IPS-15b (cell line): ENCODE measurements around the gene SLC4A8.
"Not testable (repeated sequence)": the region's sequence is repeated elsewhere in the genome, so short reads cannot be mapped to it uniquely, and the experiment has no call there.

Source experiments
- H3K27me3 ChIP-seq: one replicate; pipeline ENCODE4 v1.6.1; 2013; ENCODE audit warnings: low read length; ENCODE audit not compliant: control insufficient read depth, insufficient read depth
- H3K36me3 ChIP-seq: one replicate; pipeline ENCODE4 v1.6.1; 2013; ENCODE audit warnings: low read length; ENCODE audit not compliant: control insufficient read depth, insufficient read depth
- H3K4me1 ChIP-seq: one replicate; pipeline ENCODE4 v1.6.1; 2013; ENCODE audit warnings: mild to moderate bottlenecking, low read length; ENCODE audit not compliant: control insufficient read depth, insufficient read depth
- H3K4me3 ChIP-seq: one replicate; pipeline ENCODE4 v1.5.1; 2013; ENCODE audit warnings: low read depth, low read length
- H3K9ac ChIP-seq: one replicate; pipeline ENCODE4 v1.6.1; 2013; ENCODE audit warnings: low read depth, mild to moderate bottlenecking, low read length
- H3K9me3 ChIP-seq: one replicate; pipeline ENCODE4 v1.6.1; 2013; ENCODE audit warnings: mild to moderate bottlenecking, low read length; ENCODE audit not compliant: control insufficient read depth, insufficient read depth

The SLC4A8 gene

DNA sequence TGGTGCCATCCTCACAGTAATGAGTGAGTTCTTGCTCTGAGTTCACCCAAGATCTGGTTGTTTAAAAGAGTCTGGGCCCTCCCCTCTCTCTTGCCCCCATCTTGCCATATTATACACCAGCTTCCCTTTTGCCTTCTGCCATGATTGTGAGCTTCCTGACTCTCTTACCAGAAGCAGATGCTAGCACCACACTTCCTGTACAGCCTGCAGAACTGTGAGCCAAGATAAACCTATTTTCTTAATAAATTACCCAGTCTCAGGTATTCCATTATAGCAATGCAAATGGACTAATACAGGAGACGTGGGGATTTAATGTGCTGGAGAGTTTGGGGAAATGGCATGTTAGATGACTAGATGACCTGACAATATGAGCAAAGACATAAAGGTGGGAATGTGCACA, 12.8 kb downstream of the SLC4A8 start:
- Histone ChIP-seq H3K4me3 (no peak overlapping the region), H3K27me3 (no peaks in the 10 kb centered on the region), H3K9me3 (no peaks in the 10 kb centered on the region), H3K4me1 (peaks cover 13% of the 10 kb centered on the region), H3K36me3 (no peaks in the 10 kb centered on the region), H3K9ac (no peak overlapping the region)

- Histone ChIP-seq H3K9ac (no peak overlapping the region), H3K27me3 (no peaks in the 10 kb centered on the region), H3K36me3 (no peaks in the 10 kb centered on the region), H3K4me1 (peaks cover 4% of the 10 kb centered on the region), H3K9me3 (no peaks in the 10 kb centered on the region), H3K4me3 (no peak overlapping the region)
Measured at GRCh38 chr12:51439330-51439729, 14.7 kb downstream of the SLC4A8 start.

- Histone ChIP-seq H3K27me3 (no peaks in the 10 kb centered on the region), H3K4me3 (no peak overlapping the region), H3K4me1 (no peaks in the 10 kb centered on the region), H3K36me3 (no peaks in the 10 kb centered on the region), H3K9ac (no peak overlapping the region), H3K9me3 (no peaks in the 10 kb centered on the region)
Measured at GRCh38 chr12:51441583-51441982, 17.0 kb downstream of the SLC4A8 start.

- no peaks in the 10 kb centered on the region for H3K9me3 ChIP-seq
- no peak overlapping the region for H3K9ac ChIP-seq
- no peaks in the 10 kb centered on the region for H3K36me3 ChIP-seq
- no peaks in the 10 kb centered on the region for H3K27me3 ChIP-seq
- H3K4me1 ChIP-seq = no peaks in the 10 kb centered on the region
- no peak overlapping the region for H3K4me3 ChIP-seq
Measured at GRCh38 chr12:51442324-51442723, 17.7 kb downstream of the SLC4A8 start.

- Histone ChIP-seq H3K9ac (no peak overlapping the region), H3K4me3 (no peak overlapping the region), H3K4me1 (peaks cover 4% of the 10 kb centered on the region), H3K27me3 (no peaks in the 10 kb centered on the region), H3K36me3 (no peaks in the 10 kb centered on the region), H3K9me3 (no peaks in the 10 kb centered on the region)
Measured at GRCh38 chr12:51443573-51443972, 18.9 kb downstream of the SLC4A8 start.

DNA sequence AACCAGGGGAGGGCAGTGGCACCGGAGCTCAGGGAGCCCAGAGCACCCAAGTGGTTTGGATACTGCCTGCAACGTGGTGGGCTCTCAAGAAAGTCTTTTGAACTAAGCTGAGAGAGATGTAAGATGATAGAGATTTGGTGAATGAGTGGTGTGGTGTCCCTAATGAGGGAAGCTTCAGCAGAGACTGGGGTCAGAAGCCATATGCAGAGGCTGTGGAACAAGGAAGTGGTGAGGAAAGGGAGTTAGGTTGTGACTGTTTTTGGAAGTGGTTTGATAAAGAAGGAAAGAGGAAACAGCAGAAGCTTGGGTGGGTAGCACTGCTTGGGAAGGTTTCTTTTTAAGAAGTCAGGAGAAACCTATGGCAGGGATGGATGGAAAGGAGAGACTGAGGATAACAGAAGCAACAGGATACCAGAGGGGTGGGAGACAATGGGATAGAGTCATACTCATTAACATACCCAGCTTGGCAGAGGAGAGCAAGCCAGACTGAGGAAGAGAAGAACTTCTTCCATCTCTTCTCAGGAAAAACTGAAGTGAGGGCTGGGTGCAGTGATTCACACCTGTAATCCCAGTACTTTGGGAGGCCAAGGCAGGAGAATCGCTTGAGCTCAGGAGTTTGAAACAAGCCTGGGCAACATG, 24.1 kb downstream of the SLC4A8 start:
- Histone ChIP-seq H3K4me3 (no peak overlapping the region), H3K36me3 (no peaks in the 10 kb centered on the region), H3K9ac (no peak overlapping the region), H3K27me3 (no peaks in the 10 kb centered on the region), H3K9me3 (no peaks in the 10 kb centered on the region), H3K4me1 (peaks cover 12% of the 10 kb centered on the region)

GRCh38 chr12:51449580-51450246, 25.1 kb downstream of the SLC4A8 start:
- Histone ChIP-seq H3K9ac (no peak overlapping the region), H3K9me3 (no peaks in the 10 kb centered on the region), H3K4me1 (peaks cover 15% of the 10 kb centered on the region), H3K36me3 (no peaks in the 10 kb centered on the region), H3K4me3 (no peak overlapping the region), H3K27me3 (no peaks in the 10 kb centered on the region)

DNA sequence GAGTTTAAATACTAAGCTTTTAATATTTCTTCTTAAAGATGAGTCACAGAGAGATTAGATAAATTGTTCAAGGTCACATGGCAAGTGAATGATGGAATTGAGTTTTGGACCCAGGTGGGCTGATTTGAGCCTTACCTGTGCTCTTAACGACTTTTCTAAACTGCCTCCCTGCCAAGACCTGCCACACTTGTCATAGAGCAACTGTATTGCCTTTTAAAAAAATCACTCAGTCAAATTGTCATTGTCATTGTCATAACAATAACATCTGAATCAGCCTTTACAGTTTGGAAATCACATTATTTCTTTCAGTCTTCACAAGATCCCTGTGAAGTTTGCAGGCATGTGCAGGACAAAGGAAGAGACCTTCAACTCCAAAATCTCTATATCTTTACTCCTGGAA, 25.7 kb downstream of the SLC4A8 start:
- no peak overlapping the region for H3K4me3 ChIP-seq
- peaks cover 18% of the 10 kb centered on the region for H3K4me1 ChIP-seq
- H3K9me3 ChIP-seq = no peaks in the 10 kb centered on the region
- H3K27me3 ChIP-seq = no peaks in the 10 kb centered on the region
- no peaks in the 10 kb centered on the region for H3K36me3 ChIP-seq
- no peak overlapping the region for H3K9ac ChIP-seq

DNA sequence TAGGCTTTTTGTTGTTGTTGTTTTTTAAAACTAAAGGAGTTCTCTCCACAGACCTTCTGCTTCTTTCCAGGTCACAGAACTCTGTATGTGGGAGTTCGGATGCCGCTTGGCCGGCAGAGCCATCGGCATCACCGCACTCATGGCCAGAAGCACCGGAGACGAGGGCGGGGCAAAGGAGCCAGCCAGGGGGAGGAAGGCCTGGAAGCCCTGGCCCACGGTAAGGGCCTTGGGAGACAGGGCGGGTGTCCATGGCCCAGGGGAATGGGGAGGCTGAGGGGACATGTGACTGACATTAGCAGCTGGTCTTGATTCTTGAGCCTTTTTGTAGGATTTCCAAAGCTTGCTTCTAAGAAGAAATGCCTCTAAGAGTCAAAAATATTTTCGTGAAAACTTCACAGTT, 26.2 kb downstream of the SLC4A8 start:
- H3K27me3 ChIP-seq = no peaks in the 10 kb centered on the region
- no peak overlapping the region for H3K9ac ChIP-seq
- H3K9me3 ChIP-seq = no peaks in the 10 kb centered on the region
- H3K36me3 ChIP-seq = no peaks in the 10 kb centered on the region
- H3K4me3 ChIP-seq = no peak overlapping the region
- H3K4me1 ChIP-seq = peaks cover 22% of the 10 kb centered on the region

- H3K27me3 ChIP-seq, H3K36me3 ChIP-seq: not testable (repeated sequence)
- H3K4me1 ChIP-seq = peaks cover 19% of the 10 kb centered on the region
Measured at GRCh38 chr12:51454016-51454415, 29.4 kb downstream of the SLC4A8 start.

GRCh38 chr12:51455050-51455449, 30.4 kb downstream of the SLC4A8 start:
- H3K4me3 ChIP-seq, H3K27me3 ChIP-seq, H3K9me3 ChIP-seq, H3K36me3 ChIP-seq, H3K9ac ChIP-seq: not testable (repeated sequence)
- H3K4me1 ChIP-seq = peaks cover 19% of the 10 kb centered on the region

More at GRCh38 chr12:51454016-51454415, 29.4 kb downstream of the SLC4A8 start:
- not testable (repeated sequence) for H3K9me3 ChIP-seq, H3K4me3 ChIP-seq
- peak overlapping the region; percentile 16 for H3K9ac ChIP-seq

GRCh38 chr12:51458635-51459034, 34.0 kb downstream of the SLC4A8 start:
- H3K27me3 ChIP-seq = no peaks in the 10 kb centered on the region
- H3K4me1 ChIP-seq = peaks cover 15% of the 10 kb centered on the region
- no peaks in the 10 kb centered on the region for H3K36me3 ChIP-seq
- no peak overlapping the region for H3K4me3 ChIP-seq
- no peaks in the 10 kb centered on the region for H3K9me3 ChIP-seq
- H3K9ac ChIP-seq = no peak overlapping the region
